Osteoblast (primary cell): ENCODE results near the gene SSTR1. TPM values are rescaled to one million over a fixed set of nuclear protein-coding genes. Genes with fewer than 3 reads are reported as not detected.

Source experiments
- DNase-seq: peaks from one replicate; pipeline ENCODE4 v3.0.0; 2011; ENCODE audit warnings: low spot score, mixed read lengths; ENCODE audit not compliant: insufficient read length; ENCODE audit errors: missing footprints
- H2AFZ ChIP-seq: 2 replicates; pipeline ENCODE4 v1.6.0; 2011; ENCODE audit warnings: mild to moderate bottlenecking, low read length
- H3K27ac ChIP-seq: 2 replicates; pipeline ENCODE4 v1.5.1; 2011; ENCODE audit warnings: mild to moderate bottlenecking, low read depth, low read length, moderate library complexity
- H3K27me3 ChIP-seq: 2 replicates; pipeline ENCODE4 v1.6.0; 2012; ENCODE audit warnings: mild to moderate bottlenecking, control low read depth, inconsistent platforms, low read length, moderate library complexity; ENCODE audit not compliant: insufficient read depth
- H3K36me3 ChIP-seq: 2 replicates; pipeline ENCODE4 v1.5.1; 2011; ENCODE audit warnings: mild to moderate bottlenecking, low read length, control low read depth, moderate library complexity; ENCODE audit not compliant: insufficient read depth
- H3K4me1 ChIP-seq: 2 replicates; pipeline ENCODE4 v1.5.1; 2011; ENCODE audit warnings: mild to moderate bottlenecking, low read length, control low read depth, moderate library complexity; ENCODE audit not compliant: insufficient read depth
- H3K4me2 ChIP-seq: 2 replicates; pipeline ENCODE4 v1.6.0; 2011; ENCODE audit warnings: mild to moderate bottlenecking, low read length; ENCODE audit not compliant: insufficient read depth
- H3K4me3 ChIP-seq: fragments of 200-600 bp; sonication (generic); 3 replicates; pipeline ENCODE4 v1.5.1; 2012; ENCODE audit warnings: mild to moderate bottlenecking, low read length, inconsistent platforms; ENCODE audit not compliant: insufficient read depth
- H3K79me2 ChIP-seq: 2 replicates; pipeline ENCODE4 v1.6.0; 2012; ENCODE audit warnings: mild to moderate bottlenecking, low read length, control low read depth, inconsistent platforms; ENCODE audit not compliant: insufficient read depth
- H3K9me3 ChIP-seq: 2 replicates; pipeline ENCODE4 v1.5.1; 2011; ENCODE audit warnings: low read depth, low read length, control low read depth
- H4K20me1 ChIP-seq: 2 replicates; pipeline ENCODE4 v1.6.0; 2012; ENCODE audit warnings: mild to moderate bottlenecking, low read length, control low read depth; ENCODE audit not compliant: insufficient read depth
- total RNA-seq: library from RNA; depleted of rRNA; stranded (reverse); fragments of >200 nt; gene quantifications from 2 replicates; pipeline ENCODE4 v1.2.3, GENCODE V29; 2012
- TF ChIP-seq, protein P1 (sequence below): IDR thresholded peaks from 2 replicates; pipeline ENCODE4 v1.5.1; 2011; ENCODE audit warnings: mild to moderate bottlenecking, low read depth, low read length, moderate library complexity; ENCODE audit errors: extremely low read depth

The SSTR1 gene, protein sequence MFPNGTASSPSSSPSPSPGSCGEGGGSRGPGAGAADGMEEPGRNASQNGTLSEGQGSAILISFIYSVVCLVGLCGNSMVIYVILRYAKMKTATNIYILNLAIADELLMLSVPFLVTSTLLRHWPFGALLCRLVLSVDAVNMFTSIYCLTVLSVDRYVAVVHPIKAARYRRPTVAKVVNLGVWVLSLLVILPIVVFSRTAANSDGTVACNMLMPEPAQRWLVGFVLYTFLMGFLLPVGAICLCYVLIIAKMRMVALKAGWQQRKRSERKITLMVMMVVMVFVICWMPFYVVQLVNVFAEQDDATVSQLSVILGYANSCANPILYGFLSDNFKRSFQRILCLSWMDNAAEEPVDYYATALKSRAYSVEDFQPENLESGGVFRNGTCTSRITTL
- total RNA-seq = under 0.01 TPM in 2 replicates

DNA sequence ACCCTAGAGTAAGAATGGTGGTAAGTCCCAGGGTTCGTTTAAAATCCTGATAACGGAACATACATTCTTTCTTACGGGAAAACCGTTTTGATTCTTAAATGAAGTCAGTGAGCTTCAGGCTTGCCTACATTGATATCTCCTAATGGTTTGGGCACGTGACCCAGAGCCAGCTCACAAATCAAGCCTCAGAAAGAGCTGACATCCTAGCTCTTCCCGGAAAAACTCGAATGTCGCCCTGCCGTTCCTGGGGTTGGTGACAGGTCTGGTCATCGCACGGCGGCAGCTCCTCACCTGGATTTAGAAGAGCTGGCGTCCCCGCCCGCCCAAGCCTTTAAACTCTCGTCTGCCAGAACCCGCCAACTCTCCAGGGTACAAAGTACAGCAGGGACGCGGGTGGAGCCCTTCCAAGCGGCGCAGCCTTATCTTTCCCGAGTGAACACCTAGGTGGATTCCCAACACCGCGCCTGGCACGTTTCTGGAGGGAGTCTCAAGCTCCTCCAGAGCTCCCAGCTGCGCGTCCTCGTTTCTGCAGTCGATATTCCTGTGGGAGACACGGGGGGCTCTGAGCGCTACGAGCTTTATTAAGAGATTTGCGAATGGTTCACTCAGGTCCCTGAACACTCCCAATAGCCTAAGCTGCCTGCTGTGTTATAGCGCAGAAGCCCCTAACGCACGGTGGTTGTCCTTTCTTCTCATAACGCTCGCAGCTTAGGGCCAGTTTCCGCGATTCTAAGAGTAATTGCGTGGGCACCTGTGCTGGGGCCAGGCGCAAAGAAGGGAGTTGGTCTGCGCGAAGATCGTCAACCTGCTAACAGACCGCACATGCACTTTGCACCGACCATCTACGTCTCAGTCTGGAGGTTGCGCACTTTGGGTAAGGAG is at the start of gene SSTR1:
TSS of gene SSTR1 (plus strand) at position 169 of the 882 bp plus-strand sequence. CDS start 1,486 bp downstream, outside the sequence.
- no peak within 1 kb of the TSS for H3K27ac ChIP-seq
- H3K4me3 ChIP-seq = peak within 1 kb of the TSS; percentile 25
- H3K9me3 ChIP-seq = no peaks in the 10 kb centered on the region
- H4K20me1 ChIP-seq = no peaks in the 10 kb centered on the region
- H2AFZ ChIP-seq = no peak within 1 kb of the TSS
- H3K4me1 ChIP-seq = no peaks in the 10 kb centered on the region
- H3K27me3 ChIP-seq = no peaks in the 10 kb centered on the region
- peak within 1 kb of the TSS; percentile 48 for H3K4me2 ChIP-seq
- no peaks in the 10 kb centered on the region for H3K36me3 ChIP-seq
- H3K79me2 ChIP-seq = no peaks in the 10 kb centered on the region
- TF ChIP-seq, protein P1, sequence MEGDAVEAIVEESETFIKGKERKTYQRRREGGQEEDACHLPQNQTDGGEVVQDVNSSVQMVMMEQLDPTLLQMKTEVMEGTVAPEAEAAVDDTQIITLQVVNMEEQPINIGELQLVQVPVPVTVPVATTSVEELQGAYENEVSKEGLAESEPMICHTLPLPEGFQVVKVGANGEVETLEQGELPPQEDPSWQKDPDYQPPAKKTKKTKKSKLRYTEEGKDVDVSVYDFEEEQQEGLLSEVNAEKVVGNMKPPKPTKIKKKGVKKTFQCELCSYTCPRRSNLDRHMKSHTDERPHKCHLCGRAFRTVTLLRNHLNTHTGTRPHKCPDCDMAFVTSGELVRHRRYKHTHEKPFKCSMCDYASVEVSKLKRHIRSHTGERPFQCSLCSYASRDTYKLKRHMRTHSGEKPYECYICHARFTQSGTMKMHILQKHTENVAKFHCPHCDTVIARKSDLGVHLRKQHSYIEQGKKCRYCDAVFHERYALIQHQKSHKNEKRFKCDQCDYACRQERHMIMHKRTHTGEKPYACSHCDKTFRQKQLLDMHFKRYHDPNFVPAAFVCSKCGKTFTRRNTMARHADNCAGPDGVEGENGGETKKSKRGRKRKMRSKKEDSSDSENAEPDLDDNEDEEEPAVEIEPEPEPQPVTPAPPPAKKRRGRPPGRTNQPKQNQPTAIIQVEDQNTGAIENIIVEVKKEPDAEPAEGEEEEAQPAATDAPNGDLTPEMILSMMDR = no peak
- DNase-seq = no peak

DNA sequence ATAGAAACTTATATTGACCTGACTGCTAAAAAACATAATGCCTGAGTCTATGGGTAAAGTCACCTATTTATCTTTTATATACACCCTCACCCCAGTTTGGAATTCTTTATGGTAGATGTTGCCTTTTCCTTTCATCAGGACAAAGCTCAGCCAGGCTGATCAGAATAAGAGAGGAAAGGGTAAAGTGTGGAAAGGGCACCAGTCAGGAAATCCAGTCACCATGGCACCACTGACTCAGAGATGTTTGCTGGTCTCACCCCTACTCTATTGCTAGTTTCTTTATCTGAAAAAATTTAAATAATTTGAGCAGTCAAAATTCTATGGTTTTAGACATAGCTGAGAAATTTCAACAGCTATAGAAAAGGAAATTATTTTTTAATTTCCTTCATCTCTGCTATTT is 49.2 kb upstream of the SSTR1 start:
- Histone ChIP-seq H2AFZ (no peak overlapping the region), H3K9me3 (no peaks in the 10 kb centered on the region), H3K4me2 (no peak overlapping the region), H3K27ac (no peak overlapping the region), H4K20me1 (no peaks in the 10 kb centered on the region), H3K4me1 (no peaks in the 10 kb centered on the region), H3K4me3 (no peak overlapping the region), H3K36me3 (no peaks in the 10 kb centered on the region), H3K79me2 (no peaks in the 10 kb centered on the region), H3K27me3 (no peaks in the 10 kb centered on the region)
- TF ChIP-seq, protein P1 = no peak
- DNase-seq = no peak

DNA sequence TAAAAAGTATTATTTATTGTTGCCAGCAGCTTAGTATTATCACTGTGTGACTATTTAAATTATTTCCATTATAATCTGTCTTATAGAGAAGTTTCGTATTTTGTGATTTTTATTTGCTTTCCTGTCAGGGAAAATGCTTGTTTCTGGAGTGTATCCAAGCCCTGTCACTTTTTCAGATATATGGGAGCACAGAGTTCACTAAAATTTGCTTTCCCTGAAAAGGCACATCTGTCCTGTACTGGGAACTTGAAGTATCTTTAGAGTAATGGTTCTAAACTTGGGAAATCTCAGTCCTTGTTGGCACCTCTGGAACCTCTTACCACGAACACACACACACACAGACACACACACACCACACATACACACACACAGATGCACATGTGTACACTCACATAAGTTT is 39.3 kb upstream of the SSTR1 start:
- TF ChIP-seq, protein P1 = no peak
- Histone ChIP-seq H3K4me3 (no peak overlapping the region), H3K27ac (no peak overlapping the region), H3K79me2 (no peaks in the 10 kb centered on the region), H2AFZ (no peak overlapping the region), H4K20me1 (no peaks in the 10 kb centered on the region), H3K36me3 (no peaks in the 10 kb centered on the region), H3K4me1 (no peaks in the 10 kb centered on the region), H3K4me2 (no peak overlapping the region), H3K27me3 (no peaks in the 10 kb centered on the region), H3K9me3 (no peaks in the 10 kb centered on the region)
- DNase-seq = no peak

DNA sequence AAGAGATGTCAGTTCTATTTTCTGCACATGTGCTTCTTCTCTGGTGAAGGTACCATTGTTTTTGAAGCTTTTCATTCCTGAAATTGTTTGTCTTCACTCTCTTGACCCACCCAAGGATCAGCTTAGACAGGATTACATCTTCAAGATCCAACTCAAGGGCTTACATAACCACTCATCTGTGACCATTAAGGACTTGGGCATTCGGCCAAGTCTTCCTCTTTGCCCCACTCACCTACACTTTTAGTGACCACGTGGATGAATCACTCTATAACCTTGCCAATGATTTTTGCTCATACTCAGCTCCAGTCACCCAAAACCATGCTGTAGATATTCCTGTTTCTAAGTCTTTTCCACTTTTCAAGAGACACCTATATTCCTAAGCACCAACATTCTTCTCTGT is 36.5 kb upstream of the SSTR1 start:
- H3K9me3 ChIP-seq = no peaks in the 10 kb centered on the region
- TF ChIP-seq, protein P1 = no peak
- H3K36me3 ChIP-seq = no peaks in the 10 kb centered on the region
- H3K27me3 ChIP-seq = no peaks in the 10 kb centered on the region
- DNase-seq = no peak
- H3K4me3 ChIP-seq = no peak overlapping the region
- H3K4me2 ChIP-seq = no peak overlapping the region
- no peaks in the 10 kb centered on the region for H3K4me1 ChIP-seq
- no peak overlapping the region for H2AFZ ChIP-seq
- no peaks in the 10 kb centered on the region for H4K20me1 ChIP-seq
- H3K27ac ChIP-seq = no peak overlapping the region
- no peaks in the 10 kb centered on the region for H3K79me2 ChIP-seq
